HG03342 (cell line): ENCODE measurements around the gene PCBP3.

Experiments used
- ATAC-seq: cut with Tn5 transposase; IDR thresholded peaks from one replicate; pipeline ENCODE4 v1.9.1; 2021; ENCODE audit warnings: mild to moderate bottlenecking, moderate library complexity; ENCODE audit not compliant: unreplicated experiment

The PCBP3 gene

GRCh38 chr21:45723049-45723958, 79.8 kb downstream of the PCBP3 start:
- no peak for ATAC-seq

GRCh38 chr21:45724345-45724961, 80.9 kb downstream of the PCBP3 start:
- no peak for ATAC-seq

DNA sequence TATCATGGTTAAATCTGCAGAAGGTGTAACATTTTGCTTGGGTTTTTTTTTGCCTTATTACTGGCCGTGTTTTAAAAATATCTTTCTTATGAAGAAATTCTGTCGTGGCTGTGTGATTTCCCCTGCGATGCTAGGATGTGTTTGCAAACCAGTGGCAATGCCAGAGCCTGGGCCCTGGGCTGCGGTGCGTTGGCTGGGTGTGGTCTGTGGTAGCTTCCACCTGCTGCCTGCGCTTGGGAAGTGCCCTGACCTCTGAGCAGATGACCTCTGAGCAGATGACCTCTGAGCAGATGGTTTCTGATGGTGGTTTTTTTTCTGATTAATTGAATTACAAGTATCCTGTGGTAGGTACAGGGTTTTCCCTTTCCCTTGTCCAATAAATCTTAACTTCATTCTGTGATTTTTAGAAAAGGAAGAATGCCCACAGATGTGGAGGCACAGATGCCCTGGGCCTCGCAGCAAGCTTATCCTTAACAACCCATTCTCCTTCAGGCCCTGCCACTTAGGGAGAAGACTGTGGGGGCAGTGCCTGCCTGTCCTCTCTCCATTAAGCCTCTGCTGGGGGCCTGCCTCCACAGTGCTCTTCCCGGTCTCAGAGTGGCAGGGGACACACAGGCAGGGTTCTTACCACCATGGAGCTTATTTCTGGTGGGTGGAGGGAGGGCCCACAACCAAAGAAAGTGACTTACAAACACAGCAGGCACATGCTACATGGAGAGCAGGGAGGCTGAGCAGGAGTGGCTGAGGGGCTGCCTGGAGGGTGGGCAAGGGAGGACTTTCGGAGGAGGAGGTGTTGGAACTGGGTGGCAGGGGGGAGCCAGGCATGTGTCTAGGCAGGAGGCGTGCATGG, 81.7 kb downstream of the PCBP3 start:
- no peak for ATAC-seq

GRCh38 chr21:45725844-45726200, 82.3 kb downstream of the PCBP3 start:
- no peak for ATAC-seq

- no peak for ATAC-seq
Measured at GRCh38 chr21:45726438-45726837, 82.9 kb downstream of the PCBP3 start.

DNA sequence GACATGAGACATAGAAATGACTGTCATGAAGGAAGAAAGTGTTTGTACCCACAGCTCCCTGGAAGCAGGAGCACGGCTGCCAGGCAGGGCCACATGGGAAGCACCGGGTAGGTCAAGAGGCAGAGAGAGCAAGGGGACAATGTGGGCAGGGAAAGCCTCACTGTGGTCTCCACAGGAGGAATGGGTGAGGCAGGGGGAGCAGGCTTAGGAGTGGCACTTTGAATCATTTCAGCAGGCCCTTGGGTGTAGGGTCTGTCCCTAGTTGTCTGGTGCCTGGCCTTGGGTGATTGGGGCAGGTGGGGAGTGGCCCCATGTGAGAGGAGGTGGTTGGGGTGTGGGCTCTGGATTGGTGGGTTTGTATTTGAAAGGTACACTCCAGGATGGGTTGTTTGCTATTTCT, 83.9 kb downstream of the PCBP3 start:
- no peak for ATAC-seq

DNA sequence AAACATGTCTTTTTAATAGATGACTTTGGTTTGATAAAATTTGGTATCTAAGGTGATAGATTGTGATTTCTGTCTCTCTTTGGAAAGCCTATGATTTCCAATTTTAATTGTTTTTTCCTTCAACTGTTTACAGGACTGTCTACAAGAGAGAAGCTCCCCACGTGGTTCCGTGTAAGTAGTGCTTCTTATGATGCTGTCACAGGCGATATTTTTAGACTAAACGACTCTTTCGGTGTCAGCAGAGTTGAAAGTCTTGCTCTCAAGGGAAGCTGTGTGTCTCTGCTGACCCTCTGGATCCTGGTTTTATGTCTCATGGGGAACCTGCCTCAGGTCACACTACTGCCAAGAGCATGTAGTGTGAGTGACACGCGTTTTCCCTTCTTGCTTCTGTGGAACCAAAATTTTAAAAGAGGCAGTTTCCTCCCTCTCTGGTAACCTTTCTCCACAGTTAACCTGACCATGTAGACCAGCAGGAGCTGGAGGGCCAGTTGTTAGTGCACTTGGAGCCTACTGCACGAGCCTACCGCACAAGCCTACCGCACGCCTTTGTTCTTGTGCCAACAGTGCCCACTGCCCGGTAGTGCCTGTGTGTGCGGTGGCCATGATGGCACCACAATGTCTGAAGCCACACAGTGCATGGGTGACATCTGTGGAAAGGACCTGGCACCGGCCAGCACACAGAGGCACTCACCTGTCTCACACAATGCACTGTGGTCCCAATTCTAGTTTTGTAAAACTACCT, 91.9 kb downstream of the PCBP3 start:
- no peak for ATAC-seq

GRCh38 chr21:45736042-45736689, 92.6 kb downstream of the PCBP3 start:
- ATAC-seq: no peak

DNA sequence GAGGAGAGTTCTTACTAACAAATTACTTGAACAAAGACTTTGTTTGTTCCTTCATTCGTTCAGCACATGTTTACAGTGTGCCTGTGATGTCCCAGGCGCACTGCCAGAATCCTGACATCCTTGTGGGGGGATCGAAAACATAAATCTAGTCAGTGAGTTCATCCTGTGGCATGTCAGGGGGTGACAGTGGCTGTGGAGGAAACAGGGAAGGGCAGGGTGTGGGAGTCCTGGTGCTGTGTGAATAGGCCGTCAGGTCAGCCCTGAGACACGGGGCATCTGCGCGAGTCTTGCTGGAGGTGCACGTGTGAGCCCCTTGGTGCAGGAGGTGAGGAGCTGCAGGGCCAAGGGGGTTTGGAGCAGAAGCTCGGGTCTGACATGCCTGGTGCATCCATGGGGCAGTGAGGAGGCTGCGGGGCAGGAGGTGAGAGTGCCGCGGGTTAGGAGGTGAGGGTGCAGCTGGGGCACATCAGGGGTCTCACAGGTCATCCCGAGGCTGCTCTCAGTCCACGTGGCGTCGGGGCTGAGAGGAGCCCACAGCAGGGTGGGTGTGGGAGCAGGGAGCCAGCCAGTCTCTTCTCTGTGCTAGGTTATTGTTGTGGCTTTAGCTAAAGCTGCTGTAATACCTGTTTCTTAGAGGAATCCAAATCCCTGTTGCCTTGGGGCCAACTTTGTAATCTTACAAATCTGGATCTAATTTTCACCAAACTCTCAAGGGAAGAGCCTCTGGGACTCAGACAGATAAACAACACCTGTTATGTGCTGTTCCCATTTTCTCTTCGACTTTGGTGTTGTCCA, 93.4 kb downstream of the PCBP3 start:
- no peak for ATAC-seq

DNA sequence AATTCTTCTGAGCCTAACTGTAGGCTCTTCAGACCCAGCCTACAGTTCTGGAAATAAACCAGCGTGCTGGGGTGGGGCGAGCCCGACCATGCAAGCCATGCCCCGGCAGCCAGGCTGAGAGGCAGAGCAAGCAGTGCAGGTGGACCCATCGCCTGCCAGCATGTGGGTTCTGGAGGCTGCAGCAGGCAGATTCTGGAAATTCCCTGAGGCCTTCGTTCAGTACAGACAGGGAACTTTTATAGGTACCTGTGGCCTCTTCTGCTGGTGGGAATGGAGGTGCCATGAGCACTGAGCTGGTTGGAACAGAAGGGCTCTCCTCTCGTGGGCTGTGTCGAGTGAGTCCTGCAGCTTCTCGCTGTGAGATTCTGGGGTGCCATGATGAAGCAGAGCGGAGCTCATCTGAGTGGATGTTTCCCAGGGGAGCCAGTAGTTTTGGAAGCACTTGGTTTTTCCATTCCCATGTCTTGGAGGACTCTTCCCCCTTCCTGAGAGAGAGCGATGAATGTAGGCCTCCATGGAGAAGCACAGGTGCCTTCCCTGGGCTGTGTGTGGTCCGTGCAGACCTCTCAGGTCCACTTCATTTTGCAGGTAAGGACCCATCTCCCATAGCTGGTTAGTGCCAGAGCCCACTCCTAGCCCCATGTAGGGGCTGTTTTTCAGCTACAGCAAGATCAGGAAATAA, 94.1 kb downstream of the PCBP3 start:
- ATAC-seq: no peak

- ATAC-seq: no peak
Measured at GRCh38 chr21:45739218-45740087, 95.9 kb downstream of the PCBP3 start.

DNA sequence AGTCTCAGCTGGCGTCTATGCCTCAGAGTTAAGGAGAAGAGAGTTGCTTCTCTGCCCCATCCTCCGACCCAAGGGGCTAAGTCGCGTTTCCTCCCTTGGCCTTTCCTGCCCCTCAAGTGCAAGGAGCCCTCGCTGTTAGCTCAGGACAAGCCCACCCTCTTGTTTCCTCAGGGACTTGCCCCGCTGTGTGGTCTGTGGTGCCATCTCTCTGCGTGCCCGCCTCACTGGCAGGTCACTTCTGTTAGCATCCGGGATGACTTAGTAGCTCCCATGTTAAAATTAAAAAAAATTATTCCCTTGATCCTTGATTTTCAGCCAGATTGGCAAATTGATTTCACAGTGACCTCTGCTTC, 96.5 kb downstream of the PCBP3 start:
- no peak for ATAC-seq

DNA sequence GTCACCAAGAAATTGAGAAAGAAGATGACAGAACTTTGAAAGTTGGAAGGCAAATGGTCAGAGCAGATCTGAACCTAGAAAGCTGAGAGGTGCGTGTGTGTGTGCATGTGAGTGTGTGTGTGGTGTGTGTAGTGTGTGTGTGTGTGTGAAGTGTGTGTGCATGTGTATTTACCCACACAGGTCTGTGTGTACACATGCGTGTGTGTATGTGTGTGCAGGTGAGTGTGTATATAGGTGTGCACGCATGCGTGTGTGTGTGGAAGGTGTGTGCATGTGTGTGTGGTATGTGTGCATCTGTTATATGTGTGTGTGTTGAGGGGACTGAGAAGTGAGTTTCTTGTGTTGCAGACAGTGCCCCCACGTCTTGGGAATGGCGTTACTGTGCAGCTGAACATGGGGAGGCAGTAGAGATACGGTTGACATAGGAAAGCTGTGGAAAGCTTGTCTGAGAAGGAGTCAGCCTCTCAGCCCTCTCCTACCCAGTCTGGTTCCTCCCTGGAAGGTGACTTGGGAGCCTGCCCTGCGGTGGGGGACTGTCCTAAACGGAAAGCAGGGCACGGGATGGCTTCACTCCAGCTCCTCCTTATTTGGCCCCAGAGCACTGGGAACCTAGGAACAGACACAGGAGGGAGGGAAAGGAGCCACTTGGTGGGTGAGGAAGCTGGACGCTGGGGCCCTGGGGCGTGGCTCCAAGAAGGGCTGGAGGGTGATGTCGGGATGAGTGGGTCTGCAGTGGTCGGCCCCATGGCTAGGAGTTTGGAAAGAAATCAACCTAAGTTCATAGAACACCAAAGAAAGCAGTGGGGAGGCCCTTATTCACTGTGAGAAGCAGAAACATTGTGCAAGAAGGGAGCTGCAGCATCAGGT, 97.2 kb downstream of the PCBP3 start:
- no peak for ATAC-seq

DNA sequence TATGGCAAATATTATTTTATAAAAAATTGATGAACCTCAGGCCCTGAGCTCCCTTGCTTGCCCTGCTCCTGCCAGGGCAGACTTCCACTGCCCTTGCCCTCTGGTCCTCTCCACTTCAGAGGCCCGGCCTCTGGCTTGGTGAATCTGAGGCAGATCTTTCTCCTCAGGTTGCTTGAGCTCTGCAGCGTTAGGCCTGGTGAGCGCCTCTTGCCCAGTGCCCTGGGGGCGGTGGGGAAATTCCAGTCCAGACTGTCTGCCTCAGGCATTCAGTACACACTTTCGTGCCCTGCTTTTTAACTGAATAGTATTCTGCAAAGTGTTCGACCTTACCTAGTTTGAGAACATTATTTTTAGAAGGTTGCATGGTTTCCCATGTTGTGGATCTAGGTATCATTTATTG, 98.2 kb downstream of the PCBP3 start:
- ATAC-seq: no peak

DNA sequence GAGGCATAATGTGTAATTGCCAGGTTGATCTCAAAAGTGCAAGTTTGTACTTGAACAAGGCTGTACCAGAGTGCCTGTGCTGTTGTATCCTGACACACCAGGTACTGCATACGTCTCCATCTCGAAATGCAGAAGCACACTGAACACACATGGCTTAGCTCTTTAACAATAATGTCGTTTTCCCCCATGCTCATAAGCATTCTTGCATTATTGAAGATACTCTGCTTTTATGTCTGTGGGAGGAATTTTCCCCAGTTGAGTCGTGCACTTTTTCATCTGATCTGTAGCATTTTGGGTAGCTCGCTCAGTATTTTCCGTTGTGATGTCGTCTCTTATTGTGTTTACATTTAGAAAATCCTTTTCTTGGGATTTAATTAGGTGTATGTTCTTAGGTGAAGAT, 98.7 kb downstream of the PCBP3 start:
- no peak for ATAC-seq

DNA sequence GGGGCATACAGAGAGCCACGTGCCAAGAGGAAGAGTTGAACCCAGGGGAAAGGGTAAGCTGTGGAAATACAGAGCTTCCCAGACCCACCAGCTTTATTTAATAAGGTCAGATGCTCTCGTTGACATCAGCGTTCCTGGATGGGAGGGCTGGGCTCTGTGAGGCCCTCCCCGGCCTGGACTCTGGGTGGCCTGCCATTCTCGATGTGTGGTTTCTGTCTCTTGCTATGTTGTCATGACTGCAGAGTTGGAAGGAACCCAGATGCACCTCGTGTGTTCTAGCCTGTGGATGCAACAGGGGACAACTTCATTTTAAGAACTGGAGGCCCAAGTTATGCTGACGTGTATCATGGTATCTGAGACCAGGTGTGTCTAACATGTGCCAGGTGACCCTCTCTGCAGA, 101.7 kb downstream of the PCBP3 start:
- ATAC-seq: no peak

DNA sequence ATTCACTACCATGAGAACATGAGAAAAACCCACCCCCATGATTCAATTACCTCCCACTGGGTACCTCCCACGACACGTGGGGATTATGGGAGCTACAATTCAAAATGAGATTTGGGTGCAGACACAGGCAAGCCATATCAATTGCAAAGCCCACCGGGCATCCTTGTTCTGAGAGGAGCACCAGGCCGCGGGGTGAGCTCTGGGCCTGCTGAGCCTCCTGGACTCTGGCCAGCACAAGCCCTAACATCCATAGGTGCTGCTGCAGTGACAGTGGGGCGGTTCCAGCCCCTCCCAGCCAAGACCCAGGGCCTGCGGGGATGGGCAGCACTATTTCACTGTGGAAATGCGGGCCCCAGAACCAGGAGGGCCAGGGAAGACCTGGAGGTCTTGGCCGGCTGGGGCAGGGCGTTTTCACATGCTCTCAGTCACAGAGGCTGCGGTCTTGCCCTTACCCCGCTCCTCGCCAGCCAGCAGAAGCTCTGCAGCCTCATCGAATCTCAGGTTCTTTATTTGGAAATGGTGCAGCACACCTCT, 103.8 kb downstream of the PCBP3 start:
- no peak for ATAC-seq
